T-cell (primary cell): ENCODE results near the gene SCNN1B. TPM values are rescaled to one million over a fixed set of nuclear protein-coding genes. Genes with fewer than 3 reads are reported as not detected.
"Not testable (repeated sequence)": the region's sequence is repeated elsewhere in the genome, so short reads cannot be mapped to it uniquely, and the experiment has no call there.

Experiments used
- ATAC-seq, 4 experiments: fragments of 200-7000 bp in 3 of 4; fragments of 150-1000 bp in 1 of 4; cut with Tn5 transposase; replicated peaks in 1 of 4; 1 replicate in 3 of 4; 2 replicates in 1 of 4; pipeline ENCODE4 v1.10.0; 2021; ENCODE audit warnings: moderate library complexity in 3 of 4, mild to moderate bottlenecking in 2 of 4, moderate number of reproducible peaks in 1 of 4
- CTCF ChIA-PET, 2 donors: fragments of 300-600 bp; sonication (Branson Sonifier 250); formaldehyde crosslinking; loops; one replicate each; lab custom pipeline; 2022; ENCODE audit warnings: antibody characterized with exemption in 2 of 2; lab: Charles Lee
- POLR2A ChIA-PET, 2 donors: fragments of 300-600 bp; sonication (Branson Sonifier 250); formaldehyde crosslinking; loops; one replicate each; lab custom pipeline; 2022; ENCODE audit warnings: antibody characterized with exemption in 2 of 2; lab: Charles Lee
- DNase-seq, 35 experiments: peaks; one replicate each; pipeline versions ENCODE4 v3.0.0 to v3.0.0-alpha.2; 2013 to 2023
- H3K27ac ChIP-seq: one replicate; pipeline ENCODE4 v1.5.1; 2013; ENCODE audit warnings: low read length
- H3K27me3 ChIP-seq, 2 experiments: replicated peaks in 1 of 2; 1 replicate in 1 of 2; 2 replicates in 1 of 2; pipeline versions ENCODE4 v1.6.1 to v1.7.0; 2013; ENCODE audit warnings: low read length in 1 of 2, mixed read lengths in 1 of 2; ENCODE audit not compliant: control insufficient read depth in 2 of 2, insufficient read depth in 2 of 2; ENCODE audit errors: extremely low read depth in 1 of 2
- H3K36me3 ChIP-seq, 2 donors: 1 replicate in 1 of 2; 2 replicates in 1 of 2; pipeline versions ENCODE4 v1.6.1 to v1.7.0; 2013; ENCODE audit warnings: low read length in 1 of 2; ENCODE audit not compliant: control insufficient read depth in 2 of 2, insufficient read depth in 1 of 2; ENCODE audit errors: extremely low read depth in 1 of 2
- H3K4me1 ChIP-seq, 2 experiments: 1 replicate in 1 of 2; 2 replicates in 1 of 2; pipeline versions ENCODE4 v1.6.1 to v1.7.0; 2013; ENCODE audit warnings: low read length in 2 of 2, mixed read lengths in 1 of 2; ENCODE audit not compliant: insufficient read depth in 2 of 2, control insufficient read depth in 1 of 2; ENCODE audit errors: extremely low read depth in 1 of 2
- H3K4me3 ChIP-seq, 2 donors: 1 replicate in 1 of 2; 2 replicates in 1 of 2; pipeline versions ENCODE4 v1.5.1 to v1.7.0; 2013; ENCODE audit warnings: mild to moderate bottlenecking in 2 of 2, low read length in 1 of 2, moderate library complexity in 1 of 2; ENCODE audit not compliant: control insufficient read depth in 1 of 2; ENCODE audit errors: extremely low read depth in 1 of 2
- H3K9me3 ChIP-seq: 2 replicates; pipeline ENCODE4 v1.7.0; 2013
- H3K27ac Mint-ChIP-seq, 2 donors: one replicate each; pipeline ENCODE4 v1.8.0; 2020 to 2021; ENCODE audit warnings: mild to moderate bottlenecking in 2 of 2, mixed read lengths in 2 of 2
- H3K27me3 Mint-ChIP-seq, 2 donors: one replicate each; pipeline ENCODE4 v1.8.0; 2021 to 2022; ENCODE audit warnings: mixed read lengths in 2 of 2
- H3K36me3 Mint-ChIP-seq: one replicate; pipeline ENCODE4 v1.8.0; 2021; ENCODE audit warnings: mixed read lengths
- H3K4me1 Mint-ChIP-seq, 3 donors: one replicate each; pipeline ENCODE4 v1.8.0; 2020 to 2022; ENCODE audit warnings: mixed read lengths in 3 of 3, mild to moderate bottlenecking in 1 of 3
- H3K4me3 Mint-ChIP-seq, 3 donors: one replicate each; pipeline ENCODE4 v1.8.0; 2020 to 2022; ENCODE audit warnings: mild to moderate bottlenecking in 3 of 3, mixed read lengths in 3 of 3, moderate library complexity in 3 of 3
- H3K9me3 Mint-ChIP-seq, 3 donors: one replicate each; pipeline ENCODE4 v1.8.0; 2020 to 2022; ENCODE audit warnings: mixed read lengths in 3 of 3
- WGBS: methylation state at CpG from one replicate; pipeline ENCODE4 v1.1.5; 2013; ENCODE audit warnings: missing lambda C conversion rate; ENCODE audit not compliant: insufficient coverage; 5-methylcytosine and 5-hydroxymethylcytosine counted together
- total RNA-seq, 35 experiments: library from RNA in 6 of 35; stranded (reverse) in 6 of 35; fragments of 120-200 nt in 1 of 35; gene quantifications; one replicate each; pipeline versions ENCODE4 v1.2.1 to v1.2.4 and lab custom pipeline; 2013 to 2026

Gene SCNN1B
- total RNA-seq, 5 donors from 2014 or later (not counting 1 experiment from before 2014, with no cell fraction given): not detected

DNA sequence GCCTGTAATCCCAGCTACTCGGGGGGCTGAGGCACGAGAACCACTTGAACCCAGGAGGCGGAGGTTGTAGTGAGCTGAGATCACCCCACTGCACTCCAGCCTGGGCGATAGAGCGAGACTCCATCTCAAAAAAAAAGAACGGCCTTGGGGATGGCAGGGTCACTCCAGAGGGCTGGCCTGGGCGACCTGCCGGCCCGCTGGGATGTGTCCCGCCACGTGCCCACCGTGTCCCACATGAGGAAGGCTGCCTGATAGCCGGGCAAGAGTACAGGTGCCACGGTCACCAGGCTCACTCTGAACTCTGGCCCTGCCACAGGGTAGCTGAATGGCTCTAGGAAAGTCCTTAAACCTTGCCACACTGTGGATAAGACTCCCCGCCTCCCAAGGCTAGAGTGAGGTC, 83.3 kb downstream of the SCNN1B start:
- Mint-ChIP-seq H3K36me3 (peaks cover 17% of the 10 kb centered on the region), H3K4me1 (no peaks in the 10 kb centered on the region), H3K9me3 (no peaks in the 10 kb centered on the region), H3K27ac (no peak overlapping the region), H3K27me3 (no peaks in the 10 kb centered on the region), H3K4me3 (no peak overlapping the region)
- no peak overlapping the region for H3K27ac ChIP-seq
- CTCF ChIA-PET: no interaction called here
- WGBS: 97% methylated on average over 14 of the region's 15 CpGs
- H3K4me3 ChIP-seq: no peak overlapping the region
- no peaks in the 10 kb centered on the region for H3K4me1 ChIP-seq
- no peak for DNase-seq
- H3K27me3 ChIP-seq: no peaks in the 10 kb centered on the region
- H3K9me3 ChIP-seq: no peaks in the 10 kb centered on the region
- POLR2A ChIA-PET: no interaction called here
- peaks cover 3 to 11% of the 10 kb centered on the region in 2 donors for H3K36me3 ChIP-seq
- ATAC-seq: no peak

DNA sequence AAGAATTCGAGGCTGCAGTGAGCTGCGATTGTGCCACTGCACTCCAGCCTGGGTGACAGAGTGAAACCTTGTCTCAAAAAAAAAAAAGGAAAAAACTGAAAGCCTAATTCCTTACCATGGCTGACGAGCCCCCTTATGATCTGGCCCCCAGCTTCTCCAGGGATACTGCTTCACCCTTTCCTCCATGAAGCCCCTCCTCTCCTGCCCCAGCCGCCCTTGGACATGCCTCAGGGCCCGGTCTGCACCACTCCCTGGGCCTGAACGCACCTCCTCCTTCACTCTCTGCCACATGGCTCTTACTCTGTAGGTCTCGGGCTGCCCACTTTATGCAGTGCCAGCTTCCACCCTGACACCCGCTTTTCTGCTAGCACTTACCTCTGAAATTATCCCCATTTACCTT, 85.6 kb downstream of the SCNN1B start:
- 100% methylated on average over 6 of the region's 8 CpGs for WGBS
- H3K4me3 ChIP-seq: no peak overlapping the region
- ChIA-PET CTCF (no interaction called here), POLR2A (interaction anchor here in 1 of 2 donors (0.6 kb wide), 1 partner anchor 32 kb away, joined by 3 read pairs; no protein-coding TSS in a partner anchor)
- H3K9me3 ChIP-seq: no peaks in the 10 kb centered on the region
- no peak overlapping the region for H3K27ac Mint-ChIP-seq
- no peak for DNase-seq
- peaks cover 19 to 32% of the 10 kb centered on the region in 2 donors for H3K36me3 ChIP-seq
- no peak overlapping the region for H3K27ac ChIP-seq
- no peak for ATAC-seq
- no peaks in the 10 kb centered on the region for H3K4me1 Mint-ChIP-seq
- H3K4me1 ChIP-seq: no peaks in the 10 kb centered on the region
- H3K27me3 Mint-ChIP-seq: no peaks in the 10 kb centered on the region
- peaks cover 37% of the 10 kb centered on the region for H3K36me3 Mint-ChIP-seq
- no peaks in the 10 kb centered on the region for H3K27me3 ChIP-seq
- H3K4me3 Mint-ChIP-seq: no peak overlapping the region
- H3K9me3 Mint-ChIP-seq: no peaks in the 10 kb centered on the region

DNA sequence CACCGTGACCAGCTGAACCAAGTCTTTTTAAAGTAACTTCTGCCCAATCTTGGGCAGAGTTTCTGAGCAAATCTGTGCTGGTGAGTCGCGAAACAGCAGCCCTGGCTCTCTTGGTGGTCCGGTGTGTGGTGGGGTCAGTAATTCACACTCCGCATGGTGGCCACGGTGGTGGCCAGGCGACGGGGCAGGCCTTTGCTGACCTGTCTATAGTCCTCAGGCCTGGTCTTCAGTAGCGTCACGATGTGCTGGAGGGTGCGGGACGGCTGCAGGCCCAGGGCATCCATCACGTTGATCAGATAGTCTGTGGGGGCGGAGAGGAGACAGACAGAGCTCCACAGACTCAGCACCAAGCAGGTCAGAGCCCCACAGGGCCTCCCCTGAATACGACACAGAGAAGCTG, 86.7 kb downstream of the SCNN1B start:
- ChIA-PET CTCF (no interaction called here), POLR2A (no interaction called here)
- DNase-seq (no peak), ATAC-seq (no peak)
- Mint-ChIP-seq H3K36me3 (peaks cover 47% of the 10 kb centered on the region), H3K27me3 (no peaks in the 10 kb centered on the region), H3K4me1 (no peaks in the 10 kb centered on the region), H3K27ac (no peak overlapping the region), H3K4me3 (no peak overlapping the region), H3K9me3 (no peaks in the 10 kb centered on the region)
- Histone ChIP-seq H3K4me1 (no peaks in the 10 kb centered on the region), H3K27ac (no peak overlapping the region), H3K9me3 (no peaks in the 10 kb centered on the region), H3K4me3 (no peak overlapping the region), H3K36me3 (peaks cover 19 to 39% of the 10 kb centered on the region in 2 donors), H3K27me3 (no peaks in the 10 kb centered on the region)
- WGBS: 89% methylated on average over 15 of the region's 15 CpGs

DNA sequence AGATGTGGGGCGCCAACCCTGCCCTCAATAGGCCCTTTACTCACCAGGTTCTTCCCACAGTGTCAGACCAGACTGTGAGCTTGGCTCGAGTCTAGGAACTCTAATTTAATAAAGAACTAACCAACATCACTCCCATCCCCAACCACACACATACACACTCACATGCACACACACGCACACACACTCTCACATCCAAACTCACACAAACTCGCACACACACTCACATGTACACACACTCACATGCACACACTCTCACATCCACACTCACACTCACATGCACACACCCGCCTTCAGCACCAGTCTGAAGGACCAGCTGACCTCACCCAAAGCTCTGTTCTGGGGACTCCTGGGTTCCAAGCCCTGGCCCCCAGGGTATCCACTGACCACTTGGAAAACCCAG, 87.1 kb downstream of the SCNN1B start:
- DNase-seq: no peak
- H3K27ac Mint-ChIP-seq: no peak overlapping the region
- H3K4me3 ChIP-seq: no peak overlapping the region

DNA sequence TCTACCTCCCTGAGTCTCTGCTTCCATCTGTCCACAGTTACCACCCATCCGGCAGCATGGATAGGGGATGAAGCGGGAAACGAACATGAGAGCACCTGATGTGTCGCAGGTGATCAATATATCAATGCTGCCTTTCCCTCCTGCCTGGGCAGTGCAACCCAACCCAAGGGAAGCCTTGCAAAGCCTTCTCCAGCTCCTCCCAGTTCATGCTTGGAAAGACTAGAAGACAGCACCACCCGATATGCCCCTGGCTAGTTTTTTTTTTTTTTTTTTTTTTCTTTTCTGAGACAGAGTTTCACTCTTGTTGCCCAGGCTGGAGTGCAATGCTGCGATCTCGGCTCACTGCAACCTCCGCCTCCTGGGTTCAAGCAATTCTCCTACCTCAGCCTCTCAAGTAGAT, 87.8 kb downstream of the SCNN1B start:
- H3K4me3 ChIP-seq, H3K27me3 ChIP-seq, H3K9me3 ChIP-seq, H3K27ac Mint-ChIP-seq, H3K27ac ChIP-seq, POLR2A ChIA-PET, H3K4me1 ChIP-seq, H3K4me3 Mint-ChIP-seq, CTCF ChIA-PET, H3K4me1 Mint-ChIP-seq, ATAC-seq, H3K27me3 Mint-ChIP-seq, DNase-seq, H3K9me3 Mint-ChIP-seq: not testable (repeated sequence)
- H3K36me3 ChIP-seq: peaks cover 19 to 39% of the 10 kb centered on the region in 2 donors
- 93% methylated on average over 4 of the region's 8 CpGs for WGBS
- peaks cover 51% of the 10 kb centered on the region for H3K36me3 Mint-ChIP-seq

More for the DNA sequence above, 87.1 kb downstream of the SCNN1B start:
- Mint-ChIP-seq H3K4me1 (no peaks in the 10 kb centered on the region), H3K9me3 (no peaks in the 10 kb centered on the region), H3K27me3 (no peaks in the 10 kb centered on the region), H3K36me3 (peaks cover 48% of the 10 kb centered on the region), H3K4me3 (no peak overlapping the region)
- ChIA-PET CTCF (no interaction called here), POLR2A (no interaction called here)
- ATAC-seq: no peak
- no peak overlapping the region for H3K27ac ChIP-seq
- peaks cover 19 to 39% of the 10 kb centered on the region in 2 donors for H3K36me3 ChIP-seq
- no peaks in the 10 kb centered on the region for H3K9me3 ChIP-seq
- H3K27me3 ChIP-seq: no peaks in the 10 kb centered on the region
- H3K4me1 ChIP-seq: no peaks in the 10 kb centered on the region
- 90% methylated on average over 5 of the region's 5 CpGs for WGBS

DNA sequence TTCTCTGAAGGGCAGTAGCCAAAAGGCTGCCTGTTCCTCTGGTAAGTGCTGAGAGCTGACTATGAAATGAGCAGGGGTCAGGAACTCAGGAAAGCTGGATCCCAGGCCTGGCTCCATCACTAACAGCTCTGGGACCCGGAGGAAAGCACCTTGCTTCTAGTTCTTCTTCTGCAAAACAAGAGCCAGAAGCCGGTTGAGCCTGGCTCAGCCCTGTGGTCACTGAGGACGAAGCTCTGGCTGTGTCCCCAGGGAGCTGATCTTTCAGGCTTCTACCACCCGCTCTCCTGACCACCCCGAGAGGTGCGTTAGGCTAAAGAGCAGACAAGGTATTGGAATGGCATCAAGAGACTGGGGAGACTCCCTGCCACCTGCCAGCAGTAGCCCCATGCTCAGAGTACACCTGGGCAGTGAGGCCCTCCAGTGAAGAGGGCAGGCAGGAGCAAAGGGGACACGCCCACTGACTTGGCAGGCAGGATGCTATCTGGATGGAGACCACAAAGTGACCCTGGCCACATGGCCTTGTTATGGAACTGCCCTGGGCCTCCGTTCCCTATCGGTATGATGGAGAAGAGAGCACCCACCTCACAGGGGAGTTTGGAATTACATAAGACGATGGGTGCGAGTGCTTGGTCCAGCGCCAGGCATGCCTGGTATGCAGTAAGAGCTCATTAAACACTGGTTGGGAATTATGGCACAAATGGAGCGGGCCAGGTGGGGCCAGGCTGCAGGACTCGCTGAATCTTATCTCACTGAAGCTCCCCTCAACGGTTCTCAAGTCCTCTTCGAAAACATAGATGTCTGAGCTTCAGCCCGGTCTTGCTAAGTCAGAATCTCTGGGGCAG, 89.5 kb downstream of the SCNN1B start:
- DNase-seq (no peak), ATAC-seq (no peak)
- H3K4me3 Mint-ChIP-seq: no peak overlapping the region
- ChIA-PET POLR2A (no interaction called here), CTCF (no interaction called here)
- Histone ChIP-seq H3K36me3 (peaks cover 19 to 51% of the 10 kb centered on the region in 2 donors), H3K27ac (no peak overlapping the region), H3K4me3 (no peak overlapping the region), H3K4me1 (no peaks in the 10 kb centered on the region), H3K9me3 (no peaks in the 10 kb centered on the region), H3K27me3 (no peaks in the 10 kb centered on the region)
- no peak overlapping the region for H3K27ac Mint-ChIP-seq
- no peaks in the 10 kb centered on the region for H3K27me3 Mint-ChIP-seq
- no peaks in the 10 kb centered on the region for H3K9me3 Mint-ChIP-seq
- H3K36me3 Mint-ChIP-seq: peaks cover 63% of the 10 kb centered on the region
- H3K4me1 Mint-ChIP-seq: no peaks in the 10 kb centered on the region
- WGBS: 97% methylated on average over 12 of the region's 17 CpGs
